ENCODE measurements around the gene MAP4K3. TPM values are rescaled to one million over a fixed set of nuclear protein-coding genes. Genes with fewer than 3 reads are reported as not detected.

Gene MAP4K3
- total and polyA plus RNA-seq, 10 of the 15 experiments (the other 5 are each of a cell fraction or from before 2014, with no cell fraction given) = 0.04 to 0.95 (median 0.21) TPM; not detected in 1

- Histone ChIP-seq H4K20me1 (ENCODE audit: control insufficient read depth, insufficient read depth) (no peaks in the 10 kb centered on the region), H3K9me3 (replicated peaks; ENCODE audit: control insufficient read depth, insufficient read depth, low read length) (no peaks in the 10 kb centered on the region), H3K27ac (ENCODE audit: control insufficient read depth, insufficient read depth) (no peak within 1 kb of the TSS), H3K4me3 (no peak within 1 kb of the TSS; the same call in 1 of the 2 replicates), H3K27me3 (replicated peaks in 1 of 2; ENCODE audit: control insufficient read depth in 2 of 2, insufficient read depth in 2 of 2, low read length in 1 of 2) (no peaks in the 10 kb centered on the region), H3K4me1 (ENCODE audit: control insufficient read depth, insufficient read depth, low read length) (no peaks in the 10 kb centered on the region), H3K9ac (ENCODE audit: control insufficient read depth, insufficient read depth, low read length) (no peak within 1 kb of the TSS), H2AFZ (ENCODE audit: control insufficient read depth, low read depth, low read length) (peak within 1 kb of the TSS; percentile 29), H3K4me2 (ENCODE audit: control insufficient read depth, insufficient read depth) (peak within 1 kb of the TSS; percentile 68; the same call in 1 of the 2 replicates), H3K79me2 (ENCODE audit: control insufficient read depth, insufficient read depth, low read length) (no peaks in the 10 kb centered on the region), H3K36me3 (ENCODE audit: control insufficient read depth in 2 of 2, insufficient read depth in 2 of 2, low read length in 1 of 2) (no peaks in the 10 kb centered on the region)
- WGBS (ENCODE audit: insufficient coverage, insufficient replicate concordance, low lambda C conversion rate, missing lambda C conversion rate) = 41% methylated on average over 52 of the region's 58 CpGs
- BruUV-seq (replicated peaks) = no TSS peak
- intact Hi-C loops (cut with micrococcal nuclease; ENCODE audit: unreplicated experiment) = no loop called here
- in situ Hi-C loops (cut with MboI) = no loop called here
- FAIRE-seq = no peak
- RAD21 ChIA-PET (ENCODE audit: unreplicated experiment) = no interaction called here
- POLR2A ChIA-PET = no interaction called here
- SMC1A ChIA-PET (ENCODE audit: uncharacterized antibody, unreplicated experiment) = no interaction called here
- TF ChIP-seq NR2F1 (conservative IDR thresholded peaks at IDR 0.05) (no peak), HSF1 (IDR thresholded peaks at IDR 0.05; ENCODE audit: low read depth, low read length) (no peak), TCF3 (IDR thresholded peaks at IDR 0.05; ENCODE audit: borderline replicate concordance, insufficient read depth, low read depth, low read length) (no peak), POLR2AphosphoS2 (IDR thresholded peaks at IDR 0.05; ENCODE audit: low read depth, low read length) (no peak)
- CTCF ChIA-PET = no interaction called here
- ATAC-seq = no peak
- no peak for DNase-seq (ENCODE audit: low read depth, low spot score)
Observed at GRCh38 chr2:39243469-39244123, 193.5 kb downstream of the MAP4K3 start, which contains the start of gene CDKL4. CDKL4 (minus strand) TSS chr2:39243970.

- H3K36me3 ChIP-seq (ENCODE audit: control insufficient read depth in 2 of 2, insufficient read depth in 2 of 2, low read length in 1 of 2) = no peaks in the 10 kb centered on the region
- WGBS (ENCODE audit: insufficient coverage, insufficient replicate concordance, low lambda C conversion rate, missing lambda C conversion rate) = 84% methylated on average over 4 of the region's 4 CpGs
- no peak overlapping the region for H3K4me2 ChIP-seq (ENCODE audit: control insufficient read depth, insufficient read depth)
- no peak for ATAC-seq
- ChIA-PET POLR2A (no interaction called here), CTCF (interaction anchor here (1.1 kb wide), 1 partner anchor 177 kb away, joined by 3 read pairs; no protein-coding TSS in a partner anchor), RAD21 (ENCODE audit: unreplicated experiment) (interaction anchor here (1.0 to 1.1 kb wide), 2 partner anchors 13 to 136 kb away, joined by 3 to 4 read pairs; no protein-coding TSS in a partner anchor), SMC1A (ENCODE audit: uncharacterized antibody, unreplicated experiment) (interaction anchor here (0.9 kb wide), 1 partner anchor 294 kb away, joined by 3 read pairs; no protein-coding TSS in a partner anchor)
- H3K9me3 ChIP-seq (replicated peaks; ENCODE audit: control insufficient read depth, insufficient read depth, low read length) = no peaks in the 10 kb centered on the region
- no peak overlapping the region for H2AFZ ChIP-seq (ENCODE audit: control insufficient read depth, low read depth, low read length)
- intact Hi-C loops (cut with micrococcal nuclease; ENCODE audit: unreplicated experiment) (no loop called here), in situ Hi-C loops (cut with MboI) (no loop called here)
- H4K20me1 ChIP-seq (ENCODE audit: control insufficient read depth, insufficient read depth) = no peaks in the 10 kb centered on the region
- no peaks in the 10 kb centered on the region for H3K79me2 ChIP-seq (ENCODE audit: control insufficient read depth, insufficient read depth, low read length)
- no peak overlapping the region for H3K9ac ChIP-seq (ENCODE audit: control insufficient read depth, insufficient read depth, low read length)
- FAIRE-seq = no peak
- no peak for DNase-seq (ENCODE audit: low read depth, low spot score)
- H3K27ac ChIP-seq (ENCODE audit: control insufficient read depth, insufficient read depth) = no peak overlapping the region
- H3K4me3 ChIP-seq = no peak overlapping the region
- no peaks in the 10 kb centered on the region for H3K4me1 ChIP-seq (ENCODE audit: control insufficient read depth, insufficient read depth, low read length)
- no TSS peak for BruUV-seq (replicated peaks)
- no peaks in the 10 kb centered on the region for H3K27me3 ChIP-seq (replicated peaks in 1 of 2; ENCODE audit: control insufficient read depth in 2 of 2, insufficient read depth in 2 of 2, low read length in 1 of 2)
- TF ChIP-seq HDAC6 (IDR thresholded peaks at IDR 0.05; ENCODE audit: unreplicated experiment) = no peak
- TF ChIP-seq SIX5 (IDR thresholded peaks at IDR 0.05; ENCODE audit: low read depth, low read length, severe bottlenecking) = no peak
- no peak for TF ChIP-seq ATF2 (IDR thresholded peaks at IDR 0.05; ENCODE audit: low read length)
- TF ChIP-seq ZNF207 (IDR thresholded peaks at IDR 0.05; ENCODE audit: borderline replicate concordance) = no peak
- no peak for TF ChIP-seq SREBF2 (IDR thresholded peaks at IDR 0.05; ENCODE audit: low read length)
- no peak for TF ChIP-seq E2F8 (IDR thresholded peaks at IDR 0.05; ENCODE audit: low read depth, partially characterized antibody)
- no peak for TF ChIP-seq SP1 (IDR thresholded peaks at IDR 0.05; ENCODE audit: low read depth, low read length)
Observed at GRCh38 chr2:39241588-39241987, 195.5 kb downstream of the MAP4K3 start.
